ENCODE results near the gene WNT2B. TPM values are rescaled to one million over a fixed set of nuclear protein-coding genes. Genes with fewer than 3 reads are reported as not detected.

Gene WNT2B
- total RNA-seq, 2 donors from 2014 or later, result 1.6 to 3.9 TPM

DNA sequence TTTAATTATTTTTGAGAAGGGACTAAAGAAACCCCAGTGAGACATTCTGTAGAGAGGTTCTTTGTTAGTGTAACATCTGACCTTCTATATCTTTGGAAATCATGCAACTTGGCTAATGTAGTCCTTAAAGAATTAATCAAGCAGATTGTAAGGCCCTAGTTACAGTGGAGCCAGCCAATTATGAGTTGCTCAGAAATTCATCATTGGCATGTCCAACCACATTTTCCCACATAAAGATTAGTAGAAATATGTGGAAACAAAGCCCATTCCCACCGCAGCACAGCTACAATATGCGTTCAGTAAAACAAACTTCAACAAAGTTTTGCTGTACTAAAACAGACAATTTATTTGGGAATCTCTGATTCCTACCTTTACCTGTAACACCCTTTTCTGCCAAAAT is 27.8 kb downstream of the WNT2B start:
- no peak overlapping the region for H3K4me3 ChIP-seq

DNA sequence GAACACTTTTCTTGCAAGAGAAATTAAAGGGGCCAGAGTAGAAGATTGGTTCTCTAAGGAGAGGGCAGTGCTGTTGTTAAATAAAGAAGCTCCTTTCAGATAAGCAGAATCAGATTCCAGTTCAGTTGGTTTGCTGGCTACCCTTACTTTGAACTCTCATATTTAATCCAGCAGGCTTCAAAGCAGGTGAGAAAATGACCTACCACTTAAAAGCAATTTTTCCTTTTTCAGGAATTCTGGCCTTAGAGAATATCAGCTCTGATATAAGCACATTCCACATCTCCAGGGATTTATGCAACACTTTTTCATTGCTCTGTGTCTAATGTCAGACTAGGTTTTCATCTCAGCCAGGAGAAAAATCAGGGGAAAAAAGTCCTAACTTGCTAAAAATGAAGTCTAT is 28.7 kb downstream of the WNT2B start:
- DNase-seq (no peak), ATAC-seq (no peak)
- H3K4me3 ChIP-seq, result no peak overlapping the region
- peaks cover 0 to 7% of the 10 kb centered on the region in 2 donors for H3K36me3 ChIP-seq (replicated peaks in 1 of 2; ENCODE audit: insufficient read depth in 1 of 2, low read depth in 2 of 2)
- no peaks in the 10 kb centered on the region for H3K9me3 ChIP-seq
- H3K4me1 ChIP-seq, result no peaks in the 10 kb centered on the region
- no peak overlapping the region for H3K27ac ChIP-seq
- TF ChIP-seq POLR2A (IDR thresholded peaks at IDR 0.05), result no peak
- TF ChIP-seq, protein P1, sequence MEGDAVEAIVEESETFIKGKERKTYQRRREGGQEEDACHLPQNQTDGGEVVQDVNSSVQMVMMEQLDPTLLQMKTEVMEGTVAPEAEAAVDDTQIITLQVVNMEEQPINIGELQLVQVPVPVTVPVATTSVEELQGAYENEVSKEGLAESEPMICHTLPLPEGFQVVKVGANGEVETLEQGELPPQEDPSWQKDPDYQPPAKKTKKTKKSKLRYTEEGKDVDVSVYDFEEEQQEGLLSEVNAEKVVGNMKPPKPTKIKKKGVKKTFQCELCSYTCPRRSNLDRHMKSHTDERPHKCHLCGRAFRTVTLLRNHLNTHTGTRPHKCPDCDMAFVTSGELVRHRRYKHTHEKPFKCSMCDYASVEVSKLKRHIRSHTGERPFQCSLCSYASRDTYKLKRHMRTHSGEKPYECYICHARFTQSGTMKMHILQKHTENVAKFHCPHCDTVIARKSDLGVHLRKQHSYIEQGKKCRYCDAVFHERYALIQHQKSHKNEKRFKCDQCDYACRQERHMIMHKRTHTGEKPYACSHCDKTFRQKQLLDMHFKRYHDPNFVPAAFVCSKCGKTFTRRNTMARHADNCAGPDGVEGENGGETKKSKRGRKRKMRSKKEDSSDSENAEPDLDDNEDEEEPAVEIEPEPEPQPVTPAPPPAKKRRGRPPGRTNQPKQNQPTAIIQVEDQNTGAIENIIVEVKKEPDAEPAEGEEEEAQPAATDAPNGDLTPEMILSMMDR (IDR thresholded peaks at IDR 0.05), result no peak
- H3K27me3 ChIP-seq, result no peaks in the 10 kb centered on the region
- intact Hi-C loops (cut with DNase I), result no loop called here

More for the DNA sequence above, 27.8 kb downstream of the WNT2B start:
- no peak overlapping the region for H3K27ac ChIP-seq
- ATAC-seq (no peak), DNase-seq (no peak)
- TF ChIP-seq, protein P1 (IDR thresholded peaks at IDR 0.05), result no peak
- intact Hi-C loops (cut with DNase I), result no loop called here
- WGBS, 2 donors, result 71 to 78% methylated on average over 2 of the region's 2 CpGs
- no peaks in the 10 kb centered on the region for H3K27me3 ChIP-seq
- no peaks in the 10 kb centered on the region for H3K9me3 ChIP-seq
- H3K4me1 ChIP-seq, result no peaks in the 10 kb centered on the region
- H3K36me3 ChIP-seq (replicated peaks in 1 of 2; ENCODE audit: insufficient read depth in 1 of 2, low read depth in 2 of 2), result peaks cover 0 to 5% of the 10 kb centered on the region in 2 donors

DNA sequence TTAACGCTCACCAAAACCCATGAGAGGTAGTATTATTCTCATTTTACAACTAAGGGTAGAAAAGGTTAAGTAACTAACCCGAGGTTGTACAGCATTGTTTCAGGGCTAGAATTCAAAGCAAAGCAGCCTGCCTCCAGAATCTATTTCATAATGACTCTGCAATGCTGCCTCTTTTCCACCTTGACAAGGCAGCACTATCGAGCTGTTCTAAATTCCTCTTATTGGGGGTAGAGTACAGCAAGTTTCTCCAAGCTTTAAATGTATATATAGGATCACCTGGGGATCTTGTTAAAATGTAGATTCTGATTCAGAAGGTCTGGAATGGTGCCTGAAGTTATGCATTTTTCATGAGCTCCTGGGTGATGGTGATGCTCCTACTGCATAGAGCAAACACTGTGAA is 30.1 kb downstream of the WNT2B start:
- peaks cover 0 to 7% of the 10 kb centered on the region in 2 donors for H3K36me3 ChIP-seq (replicated peaks in 1 of 2; ENCODE audit: insufficient read depth in 1 of 2, low read depth in 2 of 2)
- 79 to 88% methylated on average over 2 to 3 of the region's 3 CpGs for WGBS, 2 donors
- H3K4me3 ChIP-seq, result no peak overlapping the region
- no peak for TF ChIP-seq POLR2A (IDR thresholded peaks at IDR 0.05)
- TF ChIP-seq, protein P1 (IDR thresholded peaks at IDR 0.05), result no peak
- no peak for ATAC-seq
- DNase-seq, result no peak
- H3K4me1 ChIP-seq, result no peaks in the 10 kb centered on the region
- intact Hi-C loops (cut with DNase I), result no loop called here
- no peaks in the 10 kb centered on the region for H3K9me3 ChIP-seq
- H3K27me3 ChIP-seq, result no peaks in the 10 kb centered on the region
- no peak overlapping the region for H3K27ac ChIP-seq

DNA sequence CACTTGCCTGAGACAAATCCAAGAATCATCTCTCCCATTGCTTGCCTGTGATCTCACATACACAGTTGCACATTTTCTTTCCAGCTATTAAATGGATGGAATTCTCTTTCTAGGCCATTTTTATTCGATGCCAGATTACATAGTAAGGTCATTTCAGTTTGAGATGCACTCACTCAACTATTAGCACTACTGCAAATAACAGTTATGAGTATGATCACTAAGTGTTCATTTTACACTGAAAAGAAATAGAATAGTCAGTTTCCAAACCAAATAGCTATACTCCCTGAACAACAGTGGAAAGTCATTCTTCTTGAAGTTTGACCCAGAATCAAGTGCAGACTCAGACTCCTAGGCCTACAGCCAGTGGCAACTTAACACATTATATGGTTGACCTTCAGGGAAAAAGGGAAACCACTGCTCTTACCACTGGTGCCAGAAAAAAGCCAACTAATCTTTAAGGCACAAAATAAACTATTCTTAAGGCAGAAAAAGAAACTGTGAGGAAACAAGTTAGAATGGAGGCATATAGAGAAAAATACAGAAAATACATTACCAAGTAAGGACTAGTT is 31.5 kb downstream of the WNT2B start:
- Histone ChIP-seq H3K9me3 (no peaks in the 10 kb centered on the region), H3K27ac (no peak overlapping the region), H3K36me3 (replicated peaks in 1 of 2; ENCODE audit: insufficient read depth in 1 of 2, low read depth in 2 of 2) (peaks cover 0 to 7% of the 10 kb centered on the region in 2 donors), H3K4me1 (no peaks in the 10 kb centered on the region), H3K27me3 (no peaks in the 10 kb centered on the region), H3K4me3 (no peak overlapping the region)
- no peak for ATAC-seq
- WGBS, 2 donors, result 17 to 53% methylated on average over 1 of the region's 1 CpG
- intact Hi-C loops (cut with DNase I), result no loop called here
- DNase-seq, result no peak
- TF ChIP-seq, protein P1 (IDR thresholded peaks at IDR 0.05), result no peak
- TF ChIP-seq POLR2A (IDR thresholded peaks at IDR 0.05), result no peak

DNA sequence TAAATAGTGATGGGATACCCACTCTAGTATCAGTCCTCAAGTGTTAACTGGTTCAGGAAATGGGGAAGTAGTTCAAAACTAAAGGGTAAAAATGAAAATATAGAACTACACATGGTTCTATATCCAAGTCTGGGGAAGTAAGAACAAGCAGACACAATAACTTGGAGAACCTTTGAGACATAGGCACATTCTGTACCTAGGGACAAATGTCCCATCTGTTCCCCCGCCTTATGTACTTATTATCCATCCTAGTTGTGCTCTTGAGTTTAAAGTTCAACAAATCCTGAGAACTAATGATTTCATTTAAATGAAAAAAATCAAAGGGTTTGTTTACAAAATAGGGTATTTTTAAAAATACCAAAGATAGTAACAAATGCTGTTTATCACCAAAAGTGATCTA is 32.5 kb downstream of the WNT2B start:
- WGBS, 2 donors, result 51 to 52% methylated on average over 1 of the region's 1 CpG
- H3K27ac ChIP-seq, result no peak overlapping the region
- no peak for DNase-seq
- no peaks in the 10 kb centered on the region for H3K4me1 ChIP-seq
- intact Hi-C loops (cut with DNase I), result no loop called here
- H3K27me3 ChIP-seq, result no peaks in the 10 kb centered on the region
- ATAC-seq, result no peak
- H3K36me3 ChIP-seq (replicated peaks in 1 of 2; ENCODE audit: insufficient read depth in 1 of 2, low read depth in 2 of 2), result peaks cover 0 to 7% of the 10 kb centered on the region in 2 donors
- no peaks in the 10 kb centered on the region for H3K9me3 ChIP-seq
- no peak overlapping the region for H3K4me3 ChIP-seq
- no peak for TF ChIP-seq POLR2A (IDR thresholded peaks at IDR 0.05)
- TF ChIP-seq, protein P1 (IDR thresholded peaks at IDR 0.05), result no peak
